KOPT-K1 (cell line): ENCODE data around the gene SMOC2.

Source experiments
- H3K27ac ChIP-seq: fragments of 200-600 bp; sonication (generic); 2 replicates; pipeline ENCODE4 v1.5.1; 2016; ENCODE audit warnings: antibody characterized with exemption, mild to moderate bottlenecking, low read depth, low read length; ENCODE audit not compliant: poor library complexity, severe bottlenecking
- H3K36me3 ChIP-seq: fragments of 200-600 bp; sonication (generic); 2 replicates; pipeline ENCODE4 v1.5.1; 2017; ENCODE audit warnings: antibody characterized with exemption, mild to moderate bottlenecking, low read length, moderate library complexity; ENCODE audit not compliant: insufficient read depth
- H3K9me3 ChIP-seq: fragments of 200-600 bp; sonication (generic); 2 replicates; pipeline ENCODE4 v1.5.1; 2017; ENCODE audit warnings: antibody characterized with exemption, low read length, mild to moderate bottlenecking; ENCODE audit not compliant: insufficient read depth, poor library complexity, severe bottlenecking

Gene SMOC2

GRCh38 chr6:168428052-168428826, 12.7 kb upstream of the SMOC2 start:
- Histone ChIP-seq H3K27ac (no peak overlapping the region), H3K9me3 (no peaks in the 10 kb centered on the region), H3K36me3 (no peaks in the 10 kb centered on the region)

GRCh38 chr6:168428863-168429262, 12.1 kb upstream of the SMOC2 start:
- Histone ChIP-seq H3K27ac (no peak overlapping the region), H3K9me3 (no peaks in the 10 kb centered on the region), H3K36me3 (no peaks in the 10 kb centered on the region)

- Histone ChIP-seq H3K9me3 (no peaks in the 10 kb centered on the region), H3K36me3 (no peaks in the 10 kb centered on the region), H3K27ac (no peak overlapping the region)
Observed at GRCh38 chr6:168432196-168432595, 8.8 kb upstream of the SMOC2 start.

- Histone ChIP-seq H3K9me3 (no peaks in the 10 kb centered on the region), H3K27ac (no peak overlapping the region), H3K36me3 (no peaks in the 10 kb centered on the region)
Observed at GRCh38 chr6:168433898-168434297, 7.1 kb upstream of the SMOC2 start.

GRCh38 chr6:168434505-168434904, 6.5 kb upstream of the SMOC2 start:
- Histone ChIP-seq H3K27ac (no peak overlapping the region), H3K36me3 (no peaks in the 10 kb centered on the region), H3K9me3 (no peaks in the 10 kb centered on the region)

- Histone ChIP-seq H3K27ac (no peak overlapping the region), H3K9me3 (no peaks in the 10 kb centered on the region), H3K36me3 (no peaks in the 10 kb centered on the region)
Observed at GRCh38 chr6:168437751-168438150, 3.2 kb upstream of the SMOC2 start.

GRCh38 chr6:168438783-168439520, 2.0 kb upstream of the SMOC2 start:
- no peaks in the 10 kb centered on the region for H3K9me3 ChIP-seq
- H3K27ac ChIP-seq = no peak overlapping the region
- no peaks in the 10 kb centered on the region for H3K36me3 ChIP-seq

GRCh38 chr6:168439794-168440450, 1.1 kb upstream of the SMOC2 start:
- H3K9me3 ChIP-seq = no peaks in the 10 kb centered on the region
- H3K27ac ChIP-seq = no peak overlapping the region
- no peaks in the 10 kb centered on the region for H3K36me3 ChIP-seq

GRCh38 chr6:168441434-168442391, 729 bp downstream of the SMOC2 start:
- Histone ChIP-seq H3K27ac (no peak overlapping the region), H3K36me3 (no peaks in the 10 kb centered on the region), H3K9me3 (no peaks in the 10 kb centered on the region)

GRCh38 chr6:168442646-168443045, 1.7 kb downstream of the SMOC2 start:
- Histone ChIP-seq H3K9me3 (no peaks in the 10 kb centered on the region), H3K27ac (no peak overlapping the region), H3K36me3 (no peaks in the 10 kb centered on the region)

GRCh38 chr6:168447282-168447681, 6.3 kb downstream of the SMOC2 start:
- H3K36me3 ChIP-seq = no peaks in the 10 kb centered on the region
- H3K27ac ChIP-seq = no peak overlapping the region

GRCh38 chr6:168447700-168448099, 6.7 kb downstream of the SMOC2 start:
- H3K27ac ChIP-seq = no peak overlapping the region
- no peaks in the 10 kb centered on the region for H3K36me3 ChIP-seq
- H3K9me3 ChIP-seq = no peaks in the 10 kb centered on the region

More at GRCh38 chr6:168447282-168447681, 6.3 kb downstream of the SMOC2 start:
- H3K9me3 ChIP-seq = no peaks in the 10 kb centered on the region

- no peaks in the 10 kb centered on the region for H3K9me3 ChIP-seq
- no peak overlapping the region for H3K27ac ChIP-seq
- no peaks in the 10 kb centered on the region for H3K36me3 ChIP-seq
Observed at GRCh38 chr6:168448243-168448855, 7.4 kb downstream of the SMOC2 start.

- Histone ChIP-seq H3K27ac (no peak overlapping the region), H3K36me3 (no peaks in the 10 kb centered on the region), H3K9me3 (no peaks in the 10 kb centered on the region)
Observed at GRCh38 chr6:168450917-168451316, 9.9 kb downstream of the SMOC2 start.
